K562 (cell line): ENCODE data around the gene CLN5. TPM values are rescaled to one million over a fixed set of nuclear protein-coding genes. Genes with fewer than 3 reads are reported as not detected.

ENCODE experiments used
- CC2D1A ChIP-seq: fragments of 450-650 bp; IDR thresholded peaks from 2 replicates; pipeline ENCODE4 v1.6.1; 2017; ENCODE audit warnings: mild to moderate bottlenecking
- HDAC8 ChIP-seq: fragments of 450-650 bp; IDR thresholded peaks from 2 replicates; pipeline ENCODE4 v1.6.1; 2016; ENCODE audit warnings: mild to moderate bottlenecking, missing genetic modification characterization, moderate library complexity, missing compliant biosample characterization
- SETDB1 ChIP-seq: IDR thresholded peaks from one replicate; pipeline ENCODE4 v1.6.1; 2012; ENCODE audit warnings: low read length, control low read depth, inconsistent platforms
- TRIM24 ChIP-seq, 2 experiments: fragments of 450-650 bp; IDR thresholded peaks; 2 replicates each; pipeline ENCODE4 v1.6.1; 2016
- ZFP30 ChIP-seq: fragments of 250-450 bp; sonication (Bioruptor Pico); IDR thresholded peaks from 2 replicates; pipeline ENCODE4 v1.8.0; 2022; ENCODE audit warnings: moderate library complexity, mild to moderate bottlenecking, inconsistent platforms, borderline replicate concordance
- ZNF232 ChIP-seq: sonication (generic); formaldehyde crosslinking; IDR thresholded peaks from 2 replicates; pipeline ENCODE4 v1.8.0; 2022; ENCODE audit warnings: mild to moderate bottlenecking, missing genetic modification reagents
- ZNF311 ChIP-seq: fragments of 250-450 bp; sonication (Bioruptor Pico); IDR thresholded peaks from 2 replicates; pipeline ENCODE4 v1.4.0; 2020; ENCODE audit warnings: mild to moderate bottlenecking, moderate library complexity
- ZNF584 ChIP-seq: fragments of 200-800 bp; sonication (Bioruptor generic); IDR thresholded peaks from 2 replicates; pipeline ENCODE4 v1.6.1; 2016; ENCODE audit warnings: low read depth, mild to moderate bottlenecking, missing genetic modification characterization, missing compliant biosample characterization
- ZNF695 ChIP-seq: fragments of 450-650 bp; formaldehyde crosslinking; IDR thresholded peaks from 2 replicates; pipeline ENCODE4 v1.4.0; 2020; ENCODE audit warnings: mild to moderate bottlenecking, moderate library complexity
- ZNF696 ChIP-seq: fragments of 250-450 bp; sonication (Bioruptor Pico); conservative IDR thresholded peaks from 2 replicates; pipeline ENCODE4 v1.4.0; 2020; ENCODE audit warnings: mild to moderate bottlenecking, moderate library complexity
- polyA plus RNA-seq, 8 experiments: library from polyadenylated mRNA; depleted of rRNA in 4 of 8; stranded (reverse) in 5 of 8; unstranded in 3 of 8; fragments of >200 nt; fragmentation: Nextera tagmentation in 2 of 8; fragmentation: Illumina TruSeq in 1 of 8; extraction: Ambion mirVana in 2 of 8; extraction: Trizol in 1 of 8; gene quantifications; 2 replicates each; pipeline versions ENCODE4 v1.2.1 to v1.2.3, GENCODE V29; 2011 to 2014; ENCODE audit warnings: inconsistent platforms in 1 of 8, missing spikeins in 1 of 8
- total RNA-seq, 7 experiments: library from RNA; depleted of rRNA in 6 of 7; stranded (reverse); fragments of >200 nt in 6 of 7; fragmentation: Illumina TruSeq in 2 of 7; extraction: Trizol in 2 of 7; gene quantifications; 2 replicates each; pipeline versions ENCODE4 v1.2.1 to v1.2.3, GENCODE V29; 2011 to 2021; ENCODE audit warnings: low replicate concordance in 1 of 7
- TF ChIP-seq, protein P1 (sequence below): fragments of 450-650 bp; IDR thresholded peaks from 2 replicates; pipeline ENCODE4 v1.6.1; 2018; ENCODE audit not compliant: partially characterized antibody
- TF ChIP-seq, protein P2 (sequence below), 2 experiments: fragments of 450-650 bp; formaldehyde crosslinking in 1 of 2; IDR thresholded peaks; 2 replicates each; pipeline versions ENCODE4 v1.4.0 to v1.6.1; 2014 to 2020; ENCODE audit warnings: mild to moderate bottlenecking in 2 of 2, borderline replicate concordance in 1 of 2, low read depth in 1 of 2
- TF ChIP-seq, protein P3 (sequence below): fragments of 250-450 bp; sonication (Bioruptor Pico); IDR thresholded peaks from 2 replicates; pipeline ENCODE4 v1.4.0; 2020; ENCODE audit warnings: borderline replicate concordance

CLN5 gene
- total and polyA plus RNA-seq, 9 of the 15 experiments (the other 6 are each of a cell fraction or from before 2014, with no cell fraction given) = 4.6 to 11.5 (median 7.2) TPM

DNA sequence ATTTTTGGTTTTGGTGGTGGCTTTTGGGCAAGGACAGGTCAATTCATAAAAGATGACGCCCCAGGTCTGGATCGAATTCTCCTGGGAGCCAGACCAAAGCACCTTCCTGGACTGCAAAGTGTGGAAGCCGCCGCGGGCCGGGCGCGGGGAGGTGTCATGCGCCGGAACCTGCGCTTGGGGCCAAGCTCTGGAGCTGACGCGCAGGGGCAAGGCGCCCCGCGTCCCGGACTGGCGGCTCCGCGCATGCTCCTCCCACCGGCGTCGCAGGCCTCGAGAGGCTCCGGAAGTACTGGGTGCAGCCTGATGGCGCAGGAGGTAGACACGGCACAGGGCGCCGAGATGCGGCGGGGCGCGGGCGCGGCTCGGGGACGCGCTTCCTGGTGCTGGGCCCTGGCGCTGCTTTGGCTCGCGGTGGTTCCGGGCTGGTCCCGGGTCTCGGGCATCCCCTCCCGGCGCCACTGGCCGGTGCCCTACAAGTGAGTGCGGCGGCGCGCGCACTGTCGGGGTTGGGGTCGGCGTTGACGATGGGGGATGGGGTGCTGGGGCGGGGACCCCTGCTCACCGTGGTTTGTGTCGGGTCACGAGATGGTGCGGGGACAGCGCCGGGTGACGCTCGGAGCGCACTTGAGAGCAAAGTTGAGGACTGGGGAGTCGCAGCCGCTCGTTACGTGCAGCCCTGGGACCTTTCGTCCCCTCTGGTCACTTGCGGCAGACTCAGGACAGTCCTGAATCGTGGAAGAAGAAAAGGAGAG is at the start of gene CLN5 (continued):
- TF ChIP-seq, protein P1, sequence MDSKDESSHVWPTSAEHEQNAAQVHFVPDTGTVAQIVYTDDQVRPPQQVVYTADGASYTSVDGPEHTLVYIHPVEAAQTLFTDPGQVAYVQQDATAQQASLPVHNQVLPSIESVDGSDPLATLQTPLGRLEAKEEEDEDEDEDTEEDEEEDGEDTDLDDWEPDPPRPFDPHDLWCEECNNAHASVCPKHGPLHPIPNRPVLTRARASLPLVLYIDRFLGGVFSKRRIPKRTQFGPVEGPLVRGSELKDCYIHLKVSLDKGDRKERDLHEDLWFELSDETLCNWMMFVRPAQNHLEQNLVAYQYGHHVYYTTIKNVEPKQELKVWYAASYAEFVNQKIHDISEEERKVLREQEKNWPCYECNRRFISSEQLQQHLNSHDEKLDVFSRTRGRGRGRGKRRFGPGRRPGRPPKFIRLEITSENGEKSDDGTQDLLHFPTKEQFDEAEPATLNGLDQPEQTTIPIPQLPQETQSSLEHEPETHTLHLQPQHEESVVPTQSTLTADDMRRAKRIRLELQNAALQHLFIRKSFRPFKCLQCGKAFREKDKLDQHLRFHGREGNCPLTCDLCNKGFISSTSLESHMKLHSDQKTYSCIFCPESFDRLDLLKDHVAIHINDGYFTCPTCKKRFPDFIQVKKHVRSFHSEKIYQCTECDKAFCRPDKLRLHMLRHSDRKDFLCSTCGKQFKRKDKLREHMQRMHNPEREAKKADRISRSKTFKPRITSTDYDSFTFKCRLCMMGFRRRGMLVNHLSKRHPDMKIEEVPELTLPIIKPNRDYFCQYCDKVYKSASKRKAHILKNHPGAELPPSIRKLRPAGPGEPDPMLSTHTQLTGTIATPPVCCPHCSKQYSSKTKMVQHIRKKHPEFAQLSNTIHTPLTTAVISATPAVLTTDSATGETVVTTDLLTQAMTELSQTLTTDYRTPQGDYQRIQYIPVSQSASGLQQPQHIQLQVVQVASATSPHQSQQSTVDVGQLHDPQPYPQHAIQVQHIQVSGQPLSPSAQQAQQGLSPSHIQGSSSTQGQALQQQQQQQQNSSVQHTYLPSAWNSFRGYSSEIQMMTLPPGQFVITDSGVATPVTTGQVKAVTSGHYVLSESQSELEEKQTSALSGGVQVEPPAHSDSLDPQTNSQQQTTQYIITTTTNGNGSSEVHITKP = no peak
- TF ChIP-seq, protein P2, sequence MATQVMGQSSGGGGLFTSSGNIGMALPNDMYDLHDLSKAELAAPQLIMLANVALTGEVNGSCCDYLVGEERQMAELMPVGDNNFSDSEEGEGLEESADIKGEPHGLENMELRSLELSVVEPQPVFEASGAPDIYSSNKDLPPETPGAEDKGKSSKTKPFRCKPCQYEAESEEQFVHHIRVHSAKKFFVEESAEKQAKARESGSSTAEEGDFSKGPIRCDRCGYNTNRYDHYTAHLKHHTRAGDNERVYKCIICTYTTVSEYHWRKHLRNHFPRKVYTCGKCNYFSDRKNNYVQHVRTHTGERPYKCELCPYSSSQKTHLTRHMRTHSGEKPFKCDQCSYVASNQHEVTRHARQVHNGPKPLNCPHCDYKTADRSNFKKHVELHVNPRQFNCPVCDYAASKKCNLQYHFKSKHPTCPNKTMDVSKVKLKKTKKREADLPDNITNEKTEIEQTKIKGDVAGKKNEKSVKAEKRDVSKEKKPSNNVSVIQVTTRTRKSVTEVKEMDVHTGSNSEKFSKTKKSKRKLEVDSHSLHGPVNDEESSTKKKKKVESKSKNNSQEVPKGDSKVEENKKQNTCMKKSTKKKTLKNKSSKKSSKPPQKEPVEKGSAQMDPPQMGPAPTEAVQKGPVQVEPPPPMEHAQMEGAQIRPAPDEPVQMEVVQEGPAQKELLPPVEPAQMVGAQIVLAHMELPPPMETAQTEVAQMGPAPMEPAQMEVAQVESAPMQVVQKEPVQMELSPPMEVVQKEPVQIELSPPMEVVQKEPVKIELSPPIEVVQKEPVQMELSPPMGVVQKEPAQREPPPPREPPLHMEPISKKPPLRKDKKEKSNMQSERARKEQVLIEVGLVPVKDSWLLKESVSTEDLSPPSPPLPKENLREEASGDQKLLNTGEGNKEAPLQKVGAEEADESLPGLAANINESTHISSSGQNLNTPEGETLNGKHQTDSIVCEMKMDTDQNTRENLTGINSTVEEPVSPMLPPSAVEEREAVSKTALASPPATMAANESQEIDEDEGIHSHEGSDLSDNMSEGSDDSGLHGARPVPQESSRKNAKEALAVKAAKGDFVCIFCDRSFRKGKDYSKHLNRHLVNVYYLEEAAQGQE (IDR thresholded peaks at IDR 0.05; ENCODE audit: borderline replicate concordance) = no peak
- TF ChIP-seq, protein P2 (CRISPR knock-in tag; IDR thresholded peaks at IDR 0.05; ENCODE audit: low read depth) = no peak
- TF ChIP-seq ZNF232 (CRISPR knock-in tag) (no peak), ZFP30 (CRISPR knock-in tag) (no peak), ZNF695 (CRISPR knock-in tag) (no peak), ZNF311 (CRISPR knock-in tag) (no peak), ZNF696 (CRISPR knock-in tag) (no peak), HDAC8 (tag) (no peak), TRIM24 (IDR thresholded peaks at IDR 0.05) (no peak), SETDB1 (no peak), CC2D1A (no peak), ZNF584 (CRISPR knock-in tag) (no peak)
- TF ChIP-seq, protein P3, sequence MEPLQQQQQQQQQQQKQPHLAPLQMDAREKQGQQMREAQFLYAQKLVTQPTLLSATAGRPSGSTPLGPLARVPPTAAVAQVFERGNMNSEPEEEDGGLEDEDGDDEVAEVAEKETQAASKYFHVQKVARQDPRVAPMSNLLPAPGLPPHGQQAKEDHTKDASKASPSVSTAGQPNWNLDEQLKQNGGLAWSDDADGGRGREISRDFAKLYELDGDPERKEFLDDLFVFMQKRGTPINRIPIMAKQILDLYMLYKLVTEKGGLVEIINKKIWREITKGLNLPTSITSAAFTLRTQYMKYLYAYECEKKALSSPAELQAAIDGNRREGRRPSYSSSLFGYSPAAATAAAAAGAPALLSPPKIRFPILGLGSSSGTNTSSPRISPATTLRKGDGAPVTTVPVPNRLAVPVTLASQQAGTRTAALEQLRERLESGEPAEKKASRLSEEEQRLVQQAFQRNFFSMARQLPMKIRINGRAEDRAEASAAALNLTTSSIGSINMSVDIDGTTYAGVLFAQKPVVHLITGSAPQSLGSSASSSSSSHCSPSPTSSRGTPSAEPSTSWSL (CRISPR knock-in tag) = no peak
